Measurements from ENCODE around the gene SPATA21.

SPATA21 gene

GRCh38 chr1:16441282-16441665 is 4.0 kb upstream of the SPATA21 start:
- H3K27ac ChIP-seq = peak overlapping the region; percentile 89
- TF ChIP-seq Cebpa-rat (IDR thresholded peaks at IDR 0.05) = no peak
- peak overlapping the region; percentile 92 for H3K4me2 ChIP-seq
- peaks cover 42% of the 10 kb centered on the region for H3K36me3 ChIP-seq
- peak overlapping the region; percentile 94 for H3K9ac ChIP-seq
- H3K4me3 ChIP-seq = peak overlapping the region; percentile 100
- peaks cover 33% of the 10 kb centered on the region for H3K4me1 ChIP-seq
- no peaks in the 10 kb centered on the region for H3K27me3 ChIP-seq
- peaks cover 55% of the 10 kb centered on the region for H4K20me1 ChIP-seq
- H3K9me3 ChIP-seq = no peaks in the 10 kb centered on the region

DNA sequence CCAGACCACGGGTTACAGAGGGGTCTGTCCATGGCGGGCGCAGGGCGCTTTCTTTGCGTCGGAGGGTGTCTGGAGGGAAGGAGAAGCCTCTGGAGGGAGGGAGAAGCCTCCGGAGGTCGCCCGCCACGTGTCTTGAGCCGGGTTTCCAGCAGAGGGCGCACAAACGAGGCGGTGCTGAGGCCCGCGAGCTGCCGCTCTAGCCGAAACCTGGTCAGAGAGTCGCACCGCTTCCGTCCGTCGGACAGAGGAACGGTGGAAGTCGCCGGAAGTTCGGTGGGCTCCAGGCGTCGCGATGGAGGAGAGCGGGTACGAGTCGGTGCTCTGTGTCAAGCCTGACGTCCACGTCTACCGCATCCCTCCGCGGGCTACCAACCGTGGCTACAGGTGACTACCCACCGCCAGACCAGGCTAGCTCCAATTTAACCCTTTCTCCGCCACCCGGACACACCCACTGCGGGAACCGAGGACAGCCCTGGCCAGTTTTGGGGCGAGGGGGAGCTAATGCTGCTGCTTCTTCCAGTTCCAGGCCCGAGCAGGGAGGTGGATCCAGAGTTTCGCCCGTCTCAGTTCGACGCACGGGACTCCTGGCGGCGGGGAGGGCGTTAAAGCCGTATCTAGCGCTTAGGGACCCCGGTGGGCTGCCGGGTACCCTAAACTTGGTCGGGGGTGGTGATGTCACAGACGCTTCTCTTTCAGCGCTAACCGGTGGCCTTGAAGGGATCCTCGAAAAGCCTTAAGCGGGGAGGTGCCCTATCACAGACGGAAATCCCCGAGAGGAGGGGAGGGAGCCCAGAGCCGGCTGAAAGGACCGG is 3.5 kb upstream of the SPATA21 start, which contains the start of gene NECAP2:
Gene NECAP2 (plus strand): TSS at position 255 of the 812 bp plus-strand sequence. CDS start 38 bp downstream, at position 293.
- H3K9ac ChIP-seq = peak within 1 kb of the TSS; percentile 94

DNA sequence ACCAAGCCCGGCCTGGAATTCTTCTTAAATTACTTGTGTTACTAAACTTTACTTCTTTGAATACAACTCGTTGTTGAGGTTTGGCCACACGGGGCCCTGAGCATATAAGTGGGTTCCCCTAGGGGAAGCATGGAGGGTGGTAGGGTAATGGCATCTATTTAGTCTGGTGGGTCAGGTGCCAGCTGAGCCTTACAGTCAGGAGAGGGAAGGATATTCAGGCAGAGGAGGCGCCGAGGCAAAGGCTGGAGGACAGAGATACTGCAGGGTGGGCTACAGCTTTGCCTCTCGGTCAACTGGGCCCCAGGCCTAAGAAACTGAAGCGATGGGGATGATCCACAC is 2.9 kb upstream of the SPATA21 start:
- TF ChIP-seq Cebpa-rat (IDR thresholded peaks at IDR 0.05) = no peak
- Histone ChIP-seq H3K9ac (peak overlapping the region; percentile 94), H3K9me3 (no peaks in the 10 kb centered on the region), H3K27me3 (no peaks in the 10 kb centered on the region), H3K27ac (peak overlapping the region; percentile 89), H4K20me1 (peaks cover 43% of the 10 kb centered on the region), H3K36me3 (peaks cover 30% of the 10 kb centered on the region), H3K4me2 (peak overlapping the region; percentile 92), H3K4me1 (peaks cover 30% of the 10 kb centered on the region), H3K4me3 (peak overlapping the region; percentile 100)

More for the DNA sequence above, 3.5 kb upstream of the SPATA21 start, which contains the start of gene NECAP2:
- peak within 1 kb of the TSS; percentile 89 for H3K27ac ChIP-seq
- H4K20me1 ChIP-seq = peaks cover 49% of the 10 kb centered on the region
- peak within 1 kb of the TSS; percentile 92 for H3K4me2 ChIP-seq
- H3K9me3 ChIP-seq = no peaks in the 10 kb centered on the region
- H3K4me1 ChIP-seq = peaks cover 30% of the 10 kb centered on the region
- no peak for TF ChIP-seq Cebpa-rat (IDR thresholded peaks at IDR 0.05)
- H3K36me3 ChIP-seq = peaks cover 36% of the 10 kb centered on the region
- H3K27me3 ChIP-seq = no peaks in the 10 kb centered on the region
- peak within 1 kb of the TSS; percentile 100 for H3K4me3 ChIP-seq

GRCh38 chr1:16438924-16439323 is 1.7 kb upstream of the SPATA21 start:
- Histone ChIP-seq H4K20me1 (peaks cover 32% of the 10 kb centered on the region), H3K9me3 (no peaks in the 10 kb centered on the region)
- TF ChIP-seq Cebpa-rat (IDR thresholded peaks at IDR 0.05) = no peak

DNA sequence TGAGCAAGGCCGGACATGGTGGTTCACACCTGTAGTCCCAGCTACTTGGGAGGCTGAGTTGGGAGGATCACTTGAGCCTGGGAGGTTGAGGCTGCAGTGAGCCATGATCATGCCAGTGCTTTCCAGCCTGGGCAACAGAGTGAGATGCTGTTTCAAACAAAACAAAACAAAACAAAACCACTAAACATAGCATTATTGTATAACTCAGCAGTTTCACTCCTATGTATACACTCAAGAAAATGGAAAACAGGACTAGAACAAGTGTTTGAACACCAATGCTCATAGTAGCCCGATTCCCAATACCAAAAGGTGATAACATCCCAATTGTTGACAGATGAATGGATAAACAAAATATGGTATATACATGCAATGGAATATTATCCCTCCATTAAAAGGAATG is 1.3 kb upstream of the SPATA21 start:
- H3K4me2 ChIP-seq = no peak overlapping the region

More at GRCh38 chr1:16438924-16439323, 1.7 kb upstream of the SPATA21 start:
- peaks cover 18% of the 10 kb centered on the region for H3K36me3 ChIP-seq
- H3K4me1 ChIP-seq = peaks cover 30% of the 10 kb centered on the region
- no peak overlapping the region for H3K27ac ChIP-seq
- H3K4me3 ChIP-seq = no peak overlapping the region
- no peaks in the 10 kb centered on the region for H3K27me3 ChIP-seq
- no peak overlapping the region for H3K4me2 ChIP-seq
- no peak overlapping the region for H3K9ac ChIP-seq

DNA sequence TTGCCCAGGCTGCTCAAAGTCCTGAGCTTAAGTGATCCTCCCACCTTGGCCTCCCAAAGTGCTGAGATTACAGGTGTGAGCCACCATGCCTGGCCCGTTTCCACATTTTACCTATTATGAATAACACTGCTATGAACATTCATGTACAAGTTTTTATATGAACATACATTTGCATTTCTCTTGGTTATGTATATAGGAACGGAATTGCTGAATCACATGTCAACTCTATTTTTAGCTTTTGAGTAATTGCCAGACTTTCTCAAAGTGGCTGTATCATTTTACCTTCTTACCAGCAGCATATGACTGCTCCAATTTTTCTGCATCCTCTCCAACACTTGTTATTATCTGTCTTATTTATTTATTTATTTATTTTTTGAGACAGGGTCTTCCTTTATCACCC is 2.7 kb downstream of the SPATA21 start:
- H3K9ac ChIP-seq = no peak overlapping the region
- no peaks in the 10 kb centered on the region for H4K20me1 ChIP-seq
- no peak overlapping the region for H3K4me3 ChIP-seq
- TF ChIP-seq Cebpa-rat (IDR thresholded peaks at IDR 0.05) = no peak
- no peaks in the 10 kb centered on the region for H3K36me3 ChIP-seq
- no peak overlapping the region for H3K27ac ChIP-seq
- no peaks in the 10 kb centered on the region for H3K27me3 ChIP-seq
- peaks cover 14% of the 10 kb centered on the region for H3K4me1 ChIP-seq
- no peaks in the 10 kb centered on the region for H3K9me3 ChIP-seq
- H3K4me2 ChIP-seq = no peak overlapping the region

More for the DNA sequence above, 1.3 kb upstream of the SPATA21 start:
- H3K27me3 ChIP-seq = no peaks in the 10 kb centered on the region
- H3K9me3 ChIP-seq = no peaks in the 10 kb centered on the region
- no peak overlapping the region for H3K27ac ChIP-seq
- no peak overlapping the region for H3K9ac ChIP-seq
- peaks cover 14% of the 10 kb centered on the region for H3K36me3 ChIP-seq
- no peak overlapping the region for H3K4me3 ChIP-seq
- peaks cover 28% of the 10 kb centered on the region for H4K20me1 ChIP-seq
- H3K4me1 ChIP-seq = peaks cover 32% of the 10 kb centered on the region
- no peak for TF ChIP-seq Cebpa-rat (IDR thresholded peaks at IDR 0.05)

DNA sequence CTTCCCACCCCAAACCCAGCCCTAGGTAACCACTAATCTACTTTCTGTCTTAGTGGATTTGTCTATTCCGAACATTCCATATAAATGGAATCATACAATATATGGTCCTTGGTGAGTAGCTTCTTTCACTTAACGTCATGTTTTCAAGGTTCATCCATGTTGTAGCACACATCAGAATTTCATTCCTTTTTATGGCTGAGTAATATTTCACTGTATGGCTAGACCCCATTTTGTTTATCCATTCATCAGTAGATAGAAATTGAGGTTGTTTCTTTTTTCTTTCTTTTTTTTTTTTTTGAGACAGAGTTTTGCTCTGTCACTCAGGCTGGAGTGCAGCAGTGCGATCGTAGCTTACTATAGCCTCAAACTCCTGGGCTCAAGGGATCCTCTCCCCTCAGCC is 3.2 kb downstream of the SPATA21 start:
- Histone ChIP-seq H3K4me2 (no peak overlapping the region), H3K4me1 (peaks cover 14% of the 10 kb centered on the region), H3K36me3 (no peaks in the 10 kb centered on the region), H3K27ac (no peak overlapping the region), H4K20me1 (no peaks in the 10 kb centered on the region), H3K4me3 (no peak overlapping the region), H3K9me3 (no peaks in the 10 kb centered on the region), H3K27me3 (no peaks in the 10 kb centered on the region), H3K9ac (no peak overlapping the region)
- no peak for TF ChIP-seq Cebpa-rat (IDR thresholded peaks at IDR 0.05)

- Histone ChIP-seq H3K9ac (no peak overlapping the region), H4K20me1 (no peaks in the 10 kb centered on the region), H3K4me1 (peaks cover 14% of the 10 kb centered on the region), H3K4me2 (peak overlapping the region; percentile 72), H3K27me3 (no peaks in the 10 kb centered on the region), H3K27ac (peak overlapping the region; percentile 48), H3K36me3 (no peaks in the 10 kb centered on the region), H3K4me3 (no peak overlapping the region), H3K9me3 (no peaks in the 10 kb centered on the region)
- no peak for TF ChIP-seq Cebpa-rat (IDR thresholded peaks at IDR 0.05)
Observed at GRCh38 chr1:16433030-16433429, 4.2 kb downstream of the SPATA21 start.

- H3K36me3 ChIP-seq = no peaks in the 10 kb centered on the region
- no peaks in the 10 kb centered on the region for H4K20me1 ChIP-seq
- no peak overlapping the region for H3K4me2 ChIP-seq
- no peak overlapping the region for H3K27ac ChIP-seq
- no peak overlapping the region for H3K9ac ChIP-seq
- no peaks in the 10 kb centered on the region for H3K9me3 ChIP-seq
- H3K4me1 ChIP-seq = peaks cover 14% of the 10 kb centered on the region
- TF ChIP-seq Cebpa-rat (IDR thresholded peaks at IDR 0.05) = no peak
- H3K27me3 ChIP-seq = no peaks in the 10 kb centered on the region
- H3K4me3 ChIP-seq = no peak overlapping the region
Observed at GRCh38 chr1:16430606-16431005, 6.6 kb downstream of the SPATA21 start.

DNA sequence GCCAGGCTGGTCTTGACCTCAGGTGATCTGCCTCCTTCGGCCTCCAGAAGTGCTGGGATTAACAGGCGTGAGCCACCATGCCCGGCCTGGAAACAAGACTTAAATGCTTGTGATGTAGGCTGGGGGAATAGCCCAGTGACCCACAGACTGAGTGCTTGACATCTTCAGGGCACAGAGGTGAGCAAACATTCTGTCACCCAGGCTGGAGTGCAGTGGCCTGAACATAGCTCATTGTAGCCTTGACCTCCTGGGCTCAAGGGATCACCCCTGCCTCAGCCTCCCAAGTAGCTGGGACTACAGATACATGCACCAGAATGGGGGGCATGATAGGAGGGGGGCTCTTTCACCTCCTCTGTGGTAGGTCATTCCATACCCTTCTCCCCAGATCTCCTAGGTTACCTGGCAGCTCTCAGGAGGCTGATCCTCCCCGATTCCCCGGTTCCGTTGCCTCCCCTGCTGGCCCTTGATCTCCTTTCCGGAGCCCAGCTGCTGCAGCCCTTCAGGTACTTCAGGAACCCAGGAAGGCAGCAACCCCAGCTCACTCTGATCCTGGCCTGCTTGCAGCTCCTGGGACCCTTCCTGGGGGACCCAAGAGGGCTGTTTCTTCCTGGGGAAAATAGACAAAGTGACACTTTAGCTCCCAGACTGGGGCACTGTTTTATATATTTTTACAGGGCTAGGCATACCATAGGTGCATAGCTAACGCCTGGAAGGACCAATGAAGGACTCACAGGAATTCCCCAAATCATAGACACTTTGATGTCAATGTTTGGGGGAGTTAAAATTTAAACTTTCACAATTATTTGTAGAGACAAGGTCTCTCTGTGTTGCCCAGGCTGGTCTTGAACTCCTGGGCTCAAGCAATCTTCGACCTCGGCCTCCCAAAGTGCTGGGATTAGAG is 11.8 kb downstream of the SPATA21 start:
- H4K20me1 ChIP-seq = no peaks in the 10 kb centered on the region
- H3K9ac ChIP-seq = no peak overlapping the region
- TF ChIP-seq Cebpa-rat (IDR thresholded peaks at IDR 0.05) = no peak
- H3K4me3 ChIP-seq = no peak overlapping the region
- peaks cover 19% of the 10 kb centered on the region for H3K4me1 ChIP-seq
- no peaks in the 10 kb centered on the region for H3K9me3 ChIP-seq
- H3K36me3 ChIP-seq = no peaks in the 10 kb centered on the region
- H3K27me3 ChIP-seq = no peaks in the 10 kb centered on the region
- no peak overlapping the region for H3K27ac ChIP-seq
- H3K4me2 ChIP-seq = no peak overlapping the region
